RWPE2 (cell line): ENCODE data around the gene OR56A1.

Source experiments
- ATAC-seq: fragments of 200-7000 bp; cut with Tn5 transposase; 3 replicates; pipeline ENCODE4 v1.9.1; 2021; ENCODE audit warnings: low read depth
- DNase-seq: peaks from one replicate; pipeline ENCODE4 v3.0.0-alpha.2; 2020; ENCODE audit warnings: low spot score
- H3K27ac ChIP-seq: fragments of 450-650 bp; 2 replicates; pipeline ENCODE4 v1.5.1; 2017; ENCODE audit warnings: mild to moderate bottlenecking; ENCODE audit not compliant: poor library complexity, severe bottlenecking
- H3K27me3 ChIP-seq: fragments of 250-450 bp; sonication (Bioruptor Pico); 2 replicates; pipeline ENCODE4 v1.5.1; 2021; ENCODE audit warnings: mild to moderate bottlenecking, moderate library complexity; ENCODE audit not compliant: insufficient read depth, poor library complexity, severe bottlenecking
- H3K36me3 ChIP-seq: fragments of 250-450 bp; sonication (Bioruptor Pico); 2 replicates; pipeline ENCODE4 v1.5.1; 2020; ENCODE audit warnings: low read depth, mild to moderate bottlenecking, moderate library complexity
- H3K4me1 ChIP-seq: fragments of 250-450 bp; sonication (Bioruptor Pico); 2 replicates; pipeline ENCODE4 v1.5.1; 2021; ENCODE audit warnings: mild to moderate bottlenecking, moderate library complexity; ENCODE audit not compliant: insufficient read depth, poor library complexity, severe bottlenecking
- H3K4me3 ChIP-seq: fragments of 250-450 bp; sonication (Bioruptor Pico); 2 replicates; pipeline ENCODE4 v1.5.1; 2021; ENCODE audit warnings: mild to moderate bottlenecking, moderate library complexity; ENCODE audit not compliant: severe bottlenecking
- H3K9me3 ChIP-seq: fragments of 250-450 bp; sonication (Bioruptor Pico); 2 replicates; pipeline ENCODE4 v1.5.1; 2021; ENCODE audit warnings: mild to moderate bottlenecking, moderate library complexity; ENCODE audit not compliant: severe bottlenecking
- TF ChIP-seq, protein P1 (sequence below): fragments of 450-650 bp; IDR thresholded peaks from one replicate; pipeline ENCODE4 v1.5.1; 2017; ENCODE audit warnings: mild to moderate bottlenecking, moderate library complexity; ENCODE audit not compliant: poor library complexity, severe bottlenecking

Gene OR56A1

DNA sequence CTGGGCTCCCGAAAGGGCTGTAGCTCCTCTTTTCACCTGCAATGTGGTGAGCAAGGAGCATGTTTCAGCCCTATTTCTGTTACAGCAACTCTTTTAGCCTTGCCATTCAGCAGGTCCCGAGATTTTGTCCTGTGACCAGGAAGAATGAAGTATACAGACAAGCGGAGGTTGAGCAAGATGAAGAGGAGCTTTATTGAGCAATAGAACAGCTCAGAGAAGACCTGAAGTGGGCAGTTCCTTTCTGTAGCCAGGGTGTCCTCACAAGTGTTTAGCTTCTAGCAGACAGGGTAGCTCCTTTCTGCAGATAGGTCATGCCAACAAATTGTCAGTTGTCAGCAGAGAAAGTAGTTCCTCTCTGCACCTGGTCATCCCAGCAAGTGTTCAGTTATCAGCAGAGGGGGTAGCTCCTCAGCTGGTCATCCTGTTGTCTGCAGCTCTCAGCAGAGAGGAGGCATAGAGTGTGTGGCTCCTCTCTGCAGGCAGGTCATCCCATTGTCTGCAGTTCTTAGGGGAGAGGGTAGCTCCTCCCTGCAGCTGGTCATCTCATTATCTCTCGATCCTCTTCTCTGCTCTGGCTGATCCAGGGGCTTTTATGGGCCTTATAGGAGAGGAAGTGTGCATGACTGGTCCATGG lies 18.4 kb downstream of the OR56A1 start:
- Histone ChIP-seq H3K4me3 (no peak overlapping the region), H3K36me3 (no peaks in the 10 kb centered on the region), H3K4me1 (no peaks in the 10 kb centered on the region), H3K27ac (no peak overlapping the region), H3K27me3 (peaks cover 5% of the 10 kb centered on the region), H3K9me3 (no peaks in the 10 kb centered on the region)
- ATAC-seq (no peak), DNase-seq (no peak)
- TF ChIP-seq, protein P1, sequence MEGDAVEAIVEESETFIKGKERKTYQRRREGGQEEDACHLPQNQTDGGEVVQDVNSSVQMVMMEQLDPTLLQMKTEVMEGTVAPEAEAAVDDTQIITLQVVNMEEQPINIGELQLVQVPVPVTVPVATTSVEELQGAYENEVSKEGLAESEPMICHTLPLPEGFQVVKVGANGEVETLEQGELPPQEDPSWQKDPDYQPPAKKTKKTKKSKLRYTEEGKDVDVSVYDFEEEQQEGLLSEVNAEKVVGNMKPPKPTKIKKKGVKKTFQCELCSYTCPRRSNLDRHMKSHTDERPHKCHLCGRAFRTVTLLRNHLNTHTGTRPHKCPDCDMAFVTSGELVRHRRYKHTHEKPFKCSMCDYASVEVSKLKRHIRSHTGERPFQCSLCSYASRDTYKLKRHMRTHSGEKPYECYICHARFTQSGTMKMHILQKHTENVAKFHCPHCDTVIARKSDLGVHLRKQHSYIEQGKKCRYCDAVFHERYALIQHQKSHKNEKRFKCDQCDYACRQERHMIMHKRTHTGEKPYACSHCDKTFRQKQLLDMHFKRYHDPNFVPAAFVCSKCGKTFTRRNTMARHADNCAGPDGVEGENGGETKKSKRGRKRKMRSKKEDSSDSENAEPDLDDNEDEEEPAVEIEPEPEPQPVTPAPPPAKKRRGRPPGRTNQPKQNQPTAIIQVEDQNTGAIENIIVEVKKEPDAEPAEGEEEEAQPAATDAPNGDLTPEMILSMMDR: no peak

DNA sequence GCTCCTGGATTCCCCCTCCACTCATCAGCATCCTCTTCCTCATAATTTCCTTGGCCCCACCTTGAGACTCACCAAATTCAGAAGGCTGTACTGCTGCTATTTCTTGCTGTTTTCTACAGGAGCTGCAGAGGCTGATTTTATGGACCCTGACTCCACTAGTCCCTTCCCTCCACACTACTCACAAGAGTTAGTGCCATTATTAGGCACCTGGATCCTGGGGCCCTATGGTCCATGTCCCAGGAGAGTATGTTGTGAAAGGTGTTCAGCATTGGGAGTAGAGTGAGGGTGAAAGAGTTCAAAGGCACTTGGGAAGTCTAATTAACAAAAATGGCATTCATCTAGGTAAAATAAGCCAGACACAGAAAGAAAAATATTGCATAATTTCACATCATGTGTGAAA lies 23.7 kb downstream of the OR56A1 start, which contains the start of gene OR56A4:
Gene OR56A4 (minus strand): TSS at position 101 of the 400 bp plus-strand sequence. CDS start 3,954 bp downstream, outside the sequence.
- Histone ChIP-seq H3K27ac (no peak within 1 kb of the TSS), H3K27me3 (peaks cover 5% of the 10 kb centered on the region), H3K4me3 (no peak within 1 kb of the TSS), H3K36me3 (no peaks in the 10 kb centered on the region), H3K4me1 (no peaks in the 10 kb centered on the region), H3K9me3 (no peaks in the 10 kb centered on the region)
- ATAC-seq: no peak
- no peak for DNase-seq
- TF ChIP-seq, protein P1: no peak

DNA sequence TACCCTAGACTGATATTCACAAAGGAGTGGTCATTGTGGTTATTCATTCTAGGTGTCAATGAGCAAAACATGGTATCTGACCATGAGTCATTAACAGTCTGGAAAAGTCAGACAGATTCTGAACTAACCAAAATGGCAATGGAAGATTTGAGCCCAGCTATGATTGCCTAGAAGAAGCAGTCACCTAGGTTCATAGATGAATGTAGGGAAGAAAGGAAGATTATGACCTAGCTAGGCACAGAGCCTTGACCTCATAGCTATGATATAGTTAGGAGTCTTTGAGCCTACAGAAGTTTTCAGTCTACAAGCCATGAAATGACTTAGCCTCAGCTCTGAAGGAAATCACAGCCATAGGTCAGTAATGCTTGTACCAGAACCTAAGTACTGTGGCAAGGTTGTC lies 24.2 kb downstream of the OR56A1 start:
- no peak for DNase-seq
- no peaks in the 10 kb centered on the region for H3K9me3 ChIP-seq
- H3K36me3 ChIP-seq: no peaks in the 10 kb centered on the region
- no peak overlapping the region for H3K4me3 ChIP-seq
- H3K4me1 ChIP-seq: no peaks in the 10 kb centered on the region
- H3K27ac ChIP-seq: no peak overlapping the region
- ATAC-seq: no peak
- peaks cover 5% of the 10 kb centered on the region for H3K27me3 ChIP-seq
- TF ChIP-seq, protein P1: no peak

DNA sequence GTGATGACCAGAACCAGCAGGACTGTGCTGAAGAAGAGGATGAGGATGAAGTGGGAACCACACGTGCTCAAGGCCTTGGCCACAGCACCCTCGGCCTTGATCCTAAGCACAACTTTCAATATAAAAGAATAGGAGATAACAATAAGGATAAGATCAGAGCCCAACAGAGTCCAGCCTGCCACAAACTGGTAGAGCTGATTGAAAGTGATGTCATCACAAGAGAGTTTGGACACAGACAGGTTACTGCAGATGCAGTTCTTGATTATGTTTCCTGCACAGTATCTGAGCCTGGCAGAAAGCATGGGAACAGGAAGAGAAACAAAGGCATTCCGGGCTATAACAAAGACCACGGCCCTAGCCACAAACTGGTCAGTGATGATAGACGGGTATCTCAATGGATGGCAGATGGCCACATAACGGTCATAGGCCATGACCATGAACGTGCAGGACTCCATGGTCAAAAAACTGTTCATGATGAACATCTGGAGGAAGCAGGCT lies 28.3 kb downstream of the OR56A1 start:
- Histone ChIP-seq H3K36me3 (no peaks in the 10 kb centered on the region), H3K4me1 (no peaks in the 10 kb centered on the region), H3K27me3 (no peaks in the 10 kb centered on the region), H3K9me3 (no peaks in the 10 kb centered on the region), H3K27ac (no peak overlapping the region), H3K4me3 (no peak overlapping the region)
- DNase-seq (no peak), ATAC-seq (no peak)
- TF ChIP-seq, protein P1: no peak

DNA sequence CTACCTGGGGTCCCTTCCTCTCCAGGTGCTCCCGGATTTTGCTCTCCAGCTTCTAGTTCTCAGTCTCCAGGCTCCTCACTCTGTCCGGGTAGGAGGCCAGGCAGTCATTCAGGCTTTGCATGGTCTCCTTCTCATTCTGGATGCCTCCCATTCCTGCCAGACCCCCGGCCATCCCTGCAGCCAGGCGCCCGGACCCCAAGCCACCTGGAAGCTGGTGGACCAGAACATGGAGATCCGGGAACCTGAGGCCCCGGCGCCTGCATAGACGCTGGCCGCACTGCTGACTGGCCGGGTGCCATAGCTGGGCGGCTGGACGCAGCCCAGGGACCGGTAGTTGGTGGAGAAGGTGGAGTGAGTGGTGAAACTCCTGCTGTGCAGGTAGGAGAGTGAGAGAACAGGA lies 35.8 kb downstream of the OR56A1 start:
- H3K27me3 ChIP-seq: no peaks in the 10 kb centered on the region
- no peak for ATAC-seq
- H3K9me3 ChIP-seq: no peaks in the 10 kb centered on the region
- H3K4me1 ChIP-seq: no peaks in the 10 kb centered on the region
- TF ChIP-seq, protein P1: no peak
- no peak overlapping the region for H3K4me3 ChIP-seq
- H3K36me3 ChIP-seq: no peaks in the 10 kb centered on the region
- DNase-seq: no peak
- H3K27ac ChIP-seq: no peak overlapping the region
